Body of pancreas (tissue), 4 donors: ENCODE measurements around the gene CFAP100. TPM values are rescaled to one million over a fixed set of nuclear protein-coding genes. Genes with fewer than 3 reads are reported as not detected.

Source experiments
- ATAC-seq: fragments of 150-250 bp; one replicate; pipeline ENCODE4 v1.9.1; 2016
- DNase-seq, 4 donors: peaks; one replicate each; pipeline ENCODE4 v3.0.0-alpha.2; 2019
- H3K27ac ChIP-seq, 4 donors: fragments of 200-600 bp; sonication (generic); 1 replicate in 3 of 4; 2 replicates in 1 of 4; pipeline versions ENCODE4 v1.5.1 to v1.6.1; 2016 to 2019; ENCODE audit warnings: mild to moderate bottlenecking in 1 of 4, mixed read lengths in 1 of 4, moderate library complexity in 1 of 4
- H3K27me3 ChIP-seq, 2 donors: fragments of 200-600 bp; sonication (generic); one replicate each; pipeline ENCODE4 v1.6.0; 2016; ENCODE audit warnings: mild to moderate bottlenecking in 1 of 2
- H3K36me3 ChIP-seq, 2 donors: fragments of 200-600 bp; sonication (generic); replicated peaks in 1 of 2; 2 replicates each; pipeline ENCODE4 v1.5.1; 2016; ENCODE audit warnings: low read depth in 2 of 2; ENCODE audit not compliant: insufficient read depth in 1 of 2
- H3K4me1 ChIP-seq: fragments of 200-600 bp; sonication (generic); one replicate; pipeline ENCODE4 v1.6.0; 2016
- H3K4me3 ChIP-seq, 2 donors: fragments of 200-600 bp; sonication (generic); 1 replicate in 1 of 2; 2 replicates in 1 of 2; pipeline ENCODE4 v1.5.1; 2016 to 2019
- H3K9me3 ChIP-seq, 3 donors: fragments of 200-600 bp; sonication (generic); 1 replicate in 2 of 3; 2 replicates in 1 of 3; pipeline ENCODE4 v1.5.1; 2016
- POLR2A ChIP-seq, 3 donors: fragments of 450-650 bp; IDR thresholded peaks; one replicate each; pipeline ENCODE4 v1.6.1; 2016; ENCODE audit warnings: antibody characterized with exemption in 3 of 3, mild to moderate bottlenecking in 2 of 3
- WGBS, 2 donors: methylation state at CpG; one replicate each; pipeline ENCODE4 v1.1.5; 2017; 5-methylcytosine and 5-hydroxymethylcytosine counted together
- intact Hi-C: fragments of 100-400 bp; cut with DNase I; formaldehyde crosslinking; loops from one replicate; pipeline ENCODE4 v1.15.1; 2023
- total RNA-seq, 2 donors: library from RNA; depleted of rRNA; stranded (reverse); fragments of >200 nt; gene quantifications; one replicate each; pipeline ENCODE4 v1.1.0, GENCODE V29; 2016
- TF ChIP-seq, protein P1 (sequence below), 7 experiments: fragments of 450-650 bp in 4 of 7; fragments of 200-600 bp in 3 of 7; sonication (generic) in 3 of 7; IDR thresholded peaks; one replicate each; pipeline ENCODE4 v1.5.1; 2016 to 2019; ENCODE audit warnings: antibody characterized with exemption in 7 of 7

The CFAP100 gene
- total RNA-seq, 2 donors from 2014 or later: not detected

DNA sequence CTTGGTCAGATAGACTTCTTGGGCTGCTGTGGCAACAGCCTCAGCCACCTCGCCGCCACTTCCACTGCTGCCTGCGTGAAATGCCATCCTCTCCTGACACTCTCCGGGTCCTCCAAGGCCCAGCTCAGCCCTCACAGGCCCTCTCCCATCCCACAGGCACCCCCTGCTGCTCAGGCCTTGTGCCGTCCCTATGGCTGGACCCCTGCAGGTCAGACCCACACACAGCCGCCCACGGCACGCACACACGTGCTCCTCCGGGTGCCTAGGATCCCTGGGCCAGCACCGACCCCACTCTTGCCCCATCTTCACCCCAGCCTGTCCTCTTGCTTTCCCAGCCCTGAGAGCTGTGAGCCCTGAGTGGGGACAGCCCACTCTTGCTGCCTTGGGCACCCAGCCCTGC is 19.7 kb downstream of the CFAP100 start:
- DNase-seq: no peak
- intact Hi-C loops: no loop called here
- 95 to 100% methylated on average over 5 to 11 of the region's 11 CpGs for WGBS, 2 donors
- Histone ChIP-seq H3K36me3 (no peaks in the 10 kb centered on the region), H3K27ac (no peak overlapping the region), H3K9me3 (no peaks in the 10 kb centered on the region), H3K27me3 (no peaks in the 10 kb centered on the region), H3K4me3 (no peak overlapping the region), H3K4me1 (peaks cover 15% of the 10 kb centered on the region)
- no peak for ATAC-seq
- TF ChIP-seq POLR2A (IDR thresholded peaks at IDR 0.05): no peak
- TF ChIP-seq, protein P1, sequence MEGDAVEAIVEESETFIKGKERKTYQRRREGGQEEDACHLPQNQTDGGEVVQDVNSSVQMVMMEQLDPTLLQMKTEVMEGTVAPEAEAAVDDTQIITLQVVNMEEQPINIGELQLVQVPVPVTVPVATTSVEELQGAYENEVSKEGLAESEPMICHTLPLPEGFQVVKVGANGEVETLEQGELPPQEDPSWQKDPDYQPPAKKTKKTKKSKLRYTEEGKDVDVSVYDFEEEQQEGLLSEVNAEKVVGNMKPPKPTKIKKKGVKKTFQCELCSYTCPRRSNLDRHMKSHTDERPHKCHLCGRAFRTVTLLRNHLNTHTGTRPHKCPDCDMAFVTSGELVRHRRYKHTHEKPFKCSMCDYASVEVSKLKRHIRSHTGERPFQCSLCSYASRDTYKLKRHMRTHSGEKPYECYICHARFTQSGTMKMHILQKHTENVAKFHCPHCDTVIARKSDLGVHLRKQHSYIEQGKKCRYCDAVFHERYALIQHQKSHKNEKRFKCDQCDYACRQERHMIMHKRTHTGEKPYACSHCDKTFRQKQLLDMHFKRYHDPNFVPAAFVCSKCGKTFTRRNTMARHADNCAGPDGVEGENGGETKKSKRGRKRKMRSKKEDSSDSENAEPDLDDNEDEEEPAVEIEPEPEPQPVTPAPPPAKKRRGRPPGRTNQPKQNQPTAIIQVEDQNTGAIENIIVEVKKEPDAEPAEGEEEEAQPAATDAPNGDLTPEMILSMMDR (IDR thresholded peaks at IDR 0.05): no peak

DNA sequence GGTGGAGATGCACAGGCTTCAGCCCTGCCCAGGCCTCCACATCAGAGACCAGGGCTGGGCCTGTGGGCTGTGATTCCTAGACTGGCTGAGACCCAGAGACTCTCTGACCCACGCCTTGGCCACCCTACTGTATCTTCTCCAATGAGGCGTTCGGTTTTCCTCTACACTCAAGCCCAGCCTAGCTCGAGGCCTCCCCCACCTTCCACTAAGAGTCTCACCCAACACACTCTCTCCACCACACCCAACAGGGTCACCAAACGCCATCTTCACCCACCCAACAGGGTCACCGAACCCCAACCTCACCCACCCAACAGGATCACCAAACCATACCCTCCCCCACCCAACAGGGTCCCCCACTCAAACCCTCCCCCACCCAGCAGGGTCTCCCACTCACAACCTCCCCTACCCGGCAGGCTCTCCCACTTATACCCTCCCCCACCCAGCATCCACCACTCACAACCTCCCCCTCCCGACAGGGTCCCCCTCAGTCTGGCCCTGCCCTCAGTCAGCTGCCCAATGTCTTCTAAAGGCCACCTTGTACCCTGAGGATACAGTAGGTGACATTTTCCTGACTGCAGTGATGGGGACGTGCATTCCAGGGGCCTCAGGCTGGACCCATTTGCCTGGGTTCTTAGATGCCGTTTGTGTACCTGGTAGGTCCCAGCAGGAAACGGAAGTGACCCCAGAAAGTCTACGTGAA is 20.4 kb downstream of the CFAP100 start:
- DNase-seq: peak in 1 of 4 donors; percentile 15
- intact Hi-C loops: no loop called here
- Histone ChIP-seq H3K27me3 (no peaks in the 10 kb centered on the region), H3K4me3 (no peak overlapping the region), H3K27ac (no peak overlapping the region), H3K36me3 (no peaks in the 10 kb centered on the region), H3K9me3 (no peaks in the 10 kb centered on the region), H3K4me1 (peaks cover 15% of the 10 kb centered on the region)
- no peak for ATAC-seq
- no peak for TF ChIP-seq POLR2A (IDR thresholded peaks at IDR 0.05)
- TF ChIP-seq, protein P1 (IDR thresholded peaks at IDR 0.05): no peak
- WGBS, 2 donors: 86 to 91% methylated on average over 12 of the region's 12 CpGs

DNA sequence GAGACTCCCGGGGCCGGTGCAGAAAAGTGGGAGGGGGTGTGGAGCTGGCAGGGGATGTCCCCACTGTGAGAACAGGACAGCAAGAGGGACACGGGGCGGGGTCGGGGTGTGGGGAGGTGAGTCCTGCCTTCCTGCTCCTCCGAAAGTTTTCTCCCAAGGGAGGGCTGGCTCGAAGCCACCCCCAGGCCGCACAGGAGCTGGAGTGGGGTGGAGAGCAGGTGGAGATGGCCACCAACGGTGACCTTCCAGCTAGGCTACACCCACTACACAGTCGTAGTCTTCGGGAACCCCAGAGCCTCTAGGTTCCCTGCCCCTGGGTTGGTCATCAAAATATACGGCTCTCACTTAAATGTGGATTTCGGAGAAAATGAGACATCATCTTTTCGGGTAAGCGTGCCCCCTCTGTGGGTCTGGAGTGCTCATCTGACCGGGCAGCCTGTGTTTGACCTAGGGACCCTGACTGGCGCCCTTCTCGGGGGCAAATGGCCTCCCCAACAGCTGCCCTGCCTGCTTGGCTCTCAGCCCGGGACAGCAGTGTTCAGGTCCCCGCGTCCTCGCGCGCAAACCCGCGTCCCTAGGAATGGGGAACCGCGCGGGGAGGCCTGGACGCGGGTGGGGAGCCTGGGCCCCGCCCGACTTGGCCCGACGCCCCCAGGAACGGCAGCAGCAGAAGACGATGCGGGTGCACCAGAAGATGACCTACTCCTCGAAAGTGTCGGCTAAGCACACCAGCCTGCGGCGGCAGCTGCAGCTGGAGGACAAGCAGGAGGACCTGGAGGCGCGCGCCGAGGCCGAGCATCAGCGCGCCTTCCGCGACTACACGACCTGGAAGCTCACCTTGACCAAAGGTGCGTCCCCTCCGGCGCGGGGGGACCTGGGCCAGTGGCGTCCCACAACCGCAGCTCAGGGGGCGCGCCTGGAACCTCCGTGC is 21.2 kb downstream of the CFAP100 start:
- Histone ChIP-seq H3K9me3 (no peaks in the 10 kb centered on the region), H3K27me3 (no peaks in the 10 kb centered on the region), H3K36me3 (no peaks in the 10 kb centered on the region), H3K4me1 (peaks cover 15% of the 10 kb centered on the region), H3K27ac (no peak overlapping the region), H3K4me3 (no peak overlapping the region)
- intact Hi-C loops: no loop called here
- DNase-seq: peak in 1 of 4 donors; percentile 11
- WGBS, 2 donors: 70 to 86% methylated on average over 16 to 40 of the region's 61 CpGs
- TF ChIP-seq, protein P1 (IDR thresholded peaks at IDR 0.05): no peak
- ATAC-seq: no peak

DNA sequence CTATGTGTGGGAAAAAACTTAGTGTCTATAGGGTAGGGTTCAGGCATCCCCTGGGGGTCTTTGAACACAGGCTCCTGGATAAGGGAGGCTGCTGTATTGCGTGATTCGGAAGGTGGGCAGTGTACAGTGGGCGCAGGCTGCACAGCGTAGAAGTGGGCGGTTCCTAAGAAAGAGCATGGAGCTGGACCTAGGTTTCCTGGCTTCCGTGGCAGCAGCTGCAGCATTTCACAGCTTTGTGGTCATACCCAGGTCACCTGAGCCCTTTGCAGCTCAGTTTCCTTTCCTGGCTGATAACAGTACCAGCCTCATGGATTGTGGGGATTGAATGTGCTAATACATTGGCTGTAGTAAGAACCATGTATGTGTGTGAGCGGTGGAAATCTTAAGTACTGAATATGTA is 22.2 kb downstream of the CFAP100 start:
- no peaks in the 10 kb centered on the region for H3K27me3 ChIP-seq
- intact Hi-C loops: no loop called here
- H3K9me3 ChIP-seq: no peaks in the 10 kb centered on the region
- peak overlapping the region; percentile 6 to 65 (median 32) for H3K27ac ChIP-seq
- ATAC-seq (peak; percentile 82), DNase-seq (peak; percentile 58 to 88 (median 80))
- WGBS, 2 donors: 39 to 43% methylated on average over 7 of the region's 7 CpGs
- H3K4me3 ChIP-seq: no peak overlapping the region
- TF ChIP-seq, protein P1 (IDR thresholded peaks at IDR 0.05): no peak
- TF ChIP-seq POLR2A (IDR thresholded peaks at IDR 0.05): no peak
- no peaks in the 10 kb centered on the region for H3K36me3 ChIP-seq
- H3K4me1 ChIP-seq: peaks cover 15% of the 10 kb centered on the region
